GM20000 (cell line): ENCODE data around the gene SLFN5.

Experiments used
- DNase-seq: peaks from one replicate; pipeline ENCODE4 v3.0.0; 2012; ENCODE audit warnings: low spot score
- CTCF ChIP-seq: IDR thresholded peaks from 2 replicates; pipeline ENCODE4 v1.5.1; 2012; ENCODE audit warnings: mild to moderate bottlenecking, control low read depth; ENCODE audit errors: extremely low read depth, missing control alignments

Gene SLFN5

GRCh38 chr17:35314415-35315216, 71.7 kb downstream of the SLFN5 start:
- TF ChIP-seq CTCF, result no peak
- DNase-seq, result no peak

- no peak for TF ChIP-seq CTCF
- DNase-seq, result no peak
Measured at GRCh38 chr17:35315283-35315682, 72.4 kb downstream of the SLFN5 start.

GRCh38 chr17:35315971-35316370, 73.1 kb downstream of the SLFN5 start:
- TF ChIP-seq CTCF, result no peak
- no peak for DNase-seq

GRCh38 chr17:35322749-35323148, 79.9 kb downstream of the SLFN5 start:
- no peak for TF ChIP-seq CTCF

More at GRCh38 chr17:35322749-35323148, 79.9 kb downstream of the SLFN5 start:
- no peak for DNase-seq
